Erythroblast (primary cell): Measurements from ENCODE around the gene PRR33.

ENCODE experiments used
- DNase-seq, 2 experiments: peaks; one replicate each; lab custom pipeline; 2025; lab: John Stamatoyannopoulos, UW
- GATA1 ChIP-seq: IDR thresholded peaks from 2 replicates; pipeline ENCODE4 v1.6.1; 2011; ENCODE audit warnings: low read depth, mild to moderate bottlenecking, control low read depth, low read length, moderate library complexity
- POLR2A ChIP-seq: IDR thresholded peaks from 2 replicates; pipeline ENCODE4 v1.6.1; 2011; ENCODE audit warnings: mild to moderate bottlenecking, low read length

PRR33 gene

DNA sequence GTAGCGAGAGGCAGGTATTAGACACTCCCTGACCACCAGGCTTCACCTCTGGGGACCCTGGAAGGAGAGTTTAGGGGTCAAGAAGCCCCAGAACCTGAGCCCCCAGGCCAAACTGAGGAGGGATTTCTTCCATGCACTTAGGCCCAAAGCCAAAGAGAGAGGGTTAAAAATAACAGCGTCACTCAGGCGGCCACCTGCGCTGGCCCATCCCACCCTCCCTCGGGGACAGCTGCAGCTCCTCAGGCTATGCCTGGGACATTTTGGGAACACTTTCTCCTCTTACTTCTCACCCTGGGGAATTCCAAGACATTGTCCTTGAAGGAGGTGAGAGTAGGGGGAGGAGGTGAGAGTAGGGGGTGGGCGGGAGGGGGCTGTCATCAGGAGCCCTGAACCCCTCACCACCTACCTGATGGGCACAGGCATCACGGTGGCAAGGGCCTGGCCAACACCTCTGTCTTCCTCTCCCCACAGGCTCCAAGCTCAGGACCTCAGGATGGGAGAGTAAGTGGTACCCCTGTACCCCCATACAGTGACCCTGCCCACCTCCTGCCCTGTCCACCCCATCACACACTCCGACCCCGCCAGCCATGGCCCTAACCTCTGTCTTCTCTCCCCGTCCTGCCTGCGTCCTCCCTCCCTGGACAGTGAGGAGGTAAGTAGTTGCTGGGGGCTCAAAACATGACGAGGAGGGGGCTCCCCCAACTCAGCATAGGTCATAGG lies 52.3 kb downstream of the PRR33 start:
- DNase-seq, result no peak
- no peak for TF ChIP-seq GATA1
- no peak for TF ChIP-seq POLR2A

DNA sequence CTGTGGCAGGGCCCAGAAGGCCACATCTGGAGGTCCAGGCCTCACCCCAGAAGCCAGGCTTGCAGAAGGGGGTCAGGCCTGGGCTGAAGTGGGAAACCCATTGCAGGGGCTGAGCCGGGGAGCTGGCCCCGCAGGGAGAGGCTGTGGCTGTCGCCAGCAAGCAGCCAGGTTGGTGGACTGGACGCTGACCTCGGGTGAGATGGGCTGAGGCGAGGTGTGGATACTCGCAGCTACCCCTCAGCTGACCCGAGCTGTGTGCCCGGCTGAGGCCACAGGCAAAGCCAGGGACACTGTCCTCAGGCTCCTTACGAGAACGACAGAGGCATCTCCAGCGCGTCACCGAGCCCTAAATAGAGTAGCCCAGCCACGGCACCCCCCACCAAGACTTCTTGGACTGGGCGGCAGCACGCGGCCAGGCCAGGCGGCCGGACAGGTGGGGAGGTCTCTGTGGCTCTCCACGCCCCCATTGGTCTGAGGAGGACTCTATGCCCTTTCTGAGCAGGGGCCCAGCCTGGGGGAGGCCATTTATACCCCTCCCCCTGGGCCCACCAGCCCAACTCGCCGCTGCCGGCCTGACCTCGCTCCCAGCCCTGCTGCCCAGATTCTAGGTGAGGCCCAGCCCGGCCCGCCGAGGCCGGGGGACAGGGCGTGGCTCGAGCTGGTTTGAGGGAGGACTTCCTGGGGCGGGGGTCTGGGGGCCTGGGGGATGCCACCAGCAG lies 53.1 kb downstream of the PRR33 start, which contains the start of gene TNNI2:
Gene TNNI2 (plus strand): TSS at position 556 of the 719 bp plus-strand sequence. CDS start 716 bp downstream, outside the sequence.
- TF ChIP-seq GATA1, result no peak
- TF ChIP-seq POLR2A, result no peak
- no peak for DNase-seq
